Measurements from ENCODE around the gene MCF2L.

Gene MCF2L

GRCh38 chr13:113031465-113031864 is 62.5 kb downstream of the MCF2L start:
- DNase-seq (ENCODE audit: low spot score) = no peak

- no peak for DNase-seq (ENCODE audit: low spot score)
Observed at GRCh38 chr13:113032291-113032690, 63.3 kb downstream of the MCF2L start.

GRCh38 chr13:113033054-113033850 is 64.2 kb downstream of the MCF2L start:
- DNase-seq (ENCODE audit: low spot score) = no peak

GRCh38 chr13:113034451-113035212 is 65.6 kb downstream of the MCF2L start:
- DNase-seq (ENCODE audit: low spot score) = peak; percentile 24

- DNase-seq (ENCODE audit: low spot score) = no peak
Observed at GRCh38 chr13:113035213-113035800, 66.3 kb downstream of the MCF2L start.

GRCh38 chr13:113036401-113036800 is 67.4 kb downstream of the MCF2L start:
- no peak for DNase-seq (ENCODE audit: low spot score)

- no peak for DNase-seq (ENCODE audit: low spot score)
Observed at GRCh38 chr13:113040031-113040430, 71.0 kb downstream of the MCF2L start.

- DNase-seq (ENCODE audit: low spot score) = no peak
Observed at GRCh38 chr13:113040597-113041292, 71.7 kb downstream of the MCF2L start.

GRCh38 chr13:113041293-113041690 is 72.3 kb downstream of the MCF2L start:
- no peak for DNase-seq (ENCODE audit: low spot score)

GRCh38 chr13:113041896-113042295 is 72.9 kb downstream of the MCF2L start:
- no peak for DNase-seq (ENCODE audit: low spot score)

GRCh38 chr13:113042456-113042855 is 73.4 kb downstream of the MCF2L start:
- DNase-seq (ENCODE audit: low spot score) = no peak

GRCh38 chr13:113043001-113043630 is 74.1 kb downstream of the MCF2L start:
- DNase-seq (ENCODE audit: low spot score) = no peak

- DNase-seq (ENCODE audit: low spot score) = no peak
Observed at GRCh38 chr13:113043931-113044330, 74.9 kb downstream of the MCF2L start.

GRCh38 chr13:113044391-113045114 is 75.5 kb downstream of the MCF2L start:
- DNase-seq (ENCODE audit: low spot score) = no peak

- DNase-seq (ENCODE audit: low spot score) = no peak
Observed at GRCh38 chr13:113045251-113046127, 76.5 kb downstream of the MCF2L start.

GRCh38 chr13:113046128-113046882 is 77.3 kb downstream of the MCF2L start:
- no peak for DNase-seq (ENCODE audit: low spot score)

GRCh38 chr13:113046883-113047244 is 77.8 kb downstream of the MCF2L start:
- no peak for DNase-seq (ENCODE audit: low spot score)

- DNase-seq (ENCODE audit: low spot score) = no peak
Observed at GRCh38 chr13:113047587-113047986, 78.6 kb downstream of the MCF2L start.

GRCh38 chr13:113048766-113049165 is 79.8 kb downstream of the MCF2L start:
- no peak for DNase-seq (ENCODE audit: low spot score)
